GM23248 (cell line): ENCODE data around the gene MAVS. TPM values are rescaled to one million over a fixed set of nuclear protein-coding genes. Genes with fewer than 3 reads are reported as not detected.

Experiments
- DNase-seq: peaks from one replicate; pipeline ENCODE4 v3.0.0-alpha.2; 2015
- H2AFZ ChIP-seq: fragments of 200-600 bp; sonication (generic); 2 replicates; pipeline ENCODE4 v1.6.1; 2016; ENCODE audit warnings: antibody characterized with exemption
- H3F3A ChIP-seq: fragments of 200-600 bp; sonication (generic); 2 replicates; pipeline ENCODE4 v1.6.1; 2016; ENCODE audit warnings: mild to moderate bottlenecking, antibody characterized with exemption, mixed run types; ENCODE audit not compliant: insufficient read depth
- H3K27ac ChIP-seq: fragments of 200-600 bp; sonication (generic); 2 replicates; pipeline ENCODE4 v1.5.1; 2016; ENCODE audit warnings: mild to moderate bottlenecking
- H3K27me3 ChIP-seq: fragments of 200-600 bp; sonication (generic); replicated peaks from 2 replicates; pipeline ENCODE4 v1.6.1; 2016; ENCODE audit warnings: mild to moderate bottlenecking; ENCODE audit not compliant: insufficient read depth
- H3K36me3 ChIP-seq: fragments of 200-600 bp; sonication (generic); 2 replicates; pipeline ENCODE4 v1.6.1; 2016; ENCODE audit warnings: low read depth, mild to moderate bottlenecking
- H3K4me1 ChIP-seq: fragments of 200-600 bp; sonication (generic); 2 replicates; pipeline ENCODE4 v1.6.1; 2016; ENCODE audit warnings: mild to moderate bottlenecking; ENCODE audit not compliant: insufficient read depth
- H3K4me2 ChIP-seq: fragments of 200-600 bp; sonication (generic); one replicate; pipeline ENCODE4 v1.6.1; 2016; ENCODE audit warnings: mild to moderate bottlenecking; ENCODE audit not compliant: unreplicated experiment
- H3K4me3 ChIP-seq: fragments of 200-600 bp; sonication (generic); 2 replicates; pipeline ENCODE4 v1.5.1; 2016; ENCODE audit warnings: mild to moderate bottlenecking
- H3K79me2 ChIP-seq: fragments of 200-600 bp; sonication (generic); 2 replicates; pipeline ENCODE4 v1.6.1; 2016; ENCODE audit warnings: mild to moderate bottlenecking; ENCODE audit not compliant: insufficient read depth
- H3K9ac ChIP-seq: fragments of 200-600 bp; sonication (generic); 2 replicates; pipeline ENCODE4 v1.6.1; 2016; ENCODE audit warnings: mild to moderate bottlenecking
- H3K9me2 ChIP-seq: fragments of 200-600 bp; sonication (generic); 2 replicates; pipeline ENCODE4 v1.6.1; 2016; ENCODE audit warnings: mixed run types, mild to moderate bottlenecking, moderate library complexity; ENCODE audit not compliant: insufficient read depth
- H3K9me3 ChIP-seq: fragments of 200-600 bp; sonication (generic); one replicate; pipeline ENCODE4 v1.6.1; 2017; ENCODE audit warnings: low read depth
- H4K20me1 ChIP-seq: fragments of 200-600 bp; sonication (generic); 2 replicates; pipeline ENCODE4 v1.6.0; 2016; ENCODE audit not compliant: insufficient read depth
- EZH2 ChIP-seq: fragments of 200-600 bp; sonication (generic); IDR thresholded peaks from 2 replicates; pipeline ENCODE4 v1.6.1; 2018; ENCODE audit warnings: antibody characterized with exemption, mild to moderate bottlenecking; ENCODE audit not compliant: insufficient read depth, poor library complexity, severe bottlenecking
- EZH2phosphoT487 ChIP-seq: fragments of 200-600 bp; sonication (generic); IDR thresholded peaks from 2 replicates; pipeline ENCODE4 v1.6.1; 2018; ENCODE audit warnings: antibody characterized with exemption, moderate library complexity, mild to moderate bottlenecking, low read depth; ENCODE audit not compliant: insufficient read depth
- WGBS, 2 experiments: methylation state at CpG; one replicate each; pipeline ENCODE4 v1.1.6; 2015 to 2017; ENCODE audit warnings: low lambda C conversion rate in 2 of 2, low coverage in 1 of 2; ENCODE audit errors: missing lambda C conversion rate in 2 of 2; 5-methylcytosine and 5-hydroxymethylcytosine counted together
- in situ Hi-C: fragments of 300-500 bp; cut with MboI; formaldehyde crosslinking; loops from 2 replicates; pipeline ENCODE4 v1.15.0; 2020
- polyA plus RNA-seq: library from polyadenylated mRNA; unstranded; fragments of >200 nt; fragmentation: Nextera tagmentation; extraction: Ambion mirVana; gene quantifications from 2 replicates; pipeline ENCODE4 v1.2.1, GENCODE V29; 2016
- total RNA-seq: library from RNA; depleted of rRNA; stranded (reverse); fragments of >200 nt; shearing (Covaris generic); gene quantifications from 2 replicates; pipeline ENCODE4 v1.2.3, GENCODE V29; 2014

MAVS gene
- total and polyA plus RNA-seq, 2 experiments from 2014 or later = 12.0 to 22.0 TPM

DNA sequence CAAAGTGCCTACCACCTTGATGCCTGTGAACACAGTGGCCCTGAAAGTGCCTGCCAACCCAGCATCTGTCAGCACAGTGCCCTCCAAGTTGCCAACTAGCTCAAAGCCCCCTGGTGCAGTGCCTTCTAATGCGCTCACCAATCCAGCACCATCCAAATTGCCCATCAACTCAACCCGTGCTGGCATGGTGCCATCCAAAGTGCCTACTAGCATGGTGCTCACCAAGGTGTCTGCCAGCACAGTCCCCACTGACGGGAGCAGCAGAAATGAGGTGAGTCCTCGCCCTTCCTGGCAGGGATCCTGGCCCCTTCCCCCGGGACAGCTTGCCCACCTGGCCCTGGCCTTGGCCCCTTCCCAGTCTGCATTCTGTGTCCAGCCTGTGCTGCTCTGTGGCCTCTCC is 17.9 kb downstream of the MAVS start:
- Histone ChIP-seq H3K9me3 (no peaks in the 10 kb centered on the region), H3K9me2 (no peaks in the 10 kb centered on the region), H3K4me1 (no peaks in the 10 kb centered on the region), H3K27ac (no peak overlapping the region), H3K4me2 (no peak overlapping the region), H3K79me2 (no peaks in the 10 kb centered on the region), H3K27me3 (no peaks in the 10 kb centered on the region), H3F3A (no peaks in the 10 kb centered on the region), H4K20me1 (no peaks in the 10 kb centered on the region), H3K4me3 (no peak overlapping the region), H3K9ac (no peak overlapping the region), H3K36me3 (peaks cover 22% of the 10 kb centered on the region; the same call in 1 of the 2 replicates), H2AFZ (no peak overlapping the region)
- no peak for DNase-seq
- TF ChIP-seq EZH2phosphoT487 (no peak), EZH2 (no peak)
- in situ Hi-C loops = no loop called here
- WGBS, 2 experiments = 61 to 62% methylated on average over 5 of the region's 5 CpGs

GRCh38 chr20:3865152-3865886 is 18.7 kb downstream of the MAVS start:
- H3K4me2 ChIP-seq = no peak overlapping the region
- no peak overlapping the region for H3K9ac ChIP-seq
- H4K20me1 ChIP-seq = no peaks in the 10 kb centered on the region
- H3K27ac ChIP-seq = no peak overlapping the region
- WGBS, 2 experiments = 91 to 92% methylated on average over 14 of the region's 14 CpGs
- TF ChIP-seq EZH2 = no peak
- TF ChIP-seq EZH2phosphoT487 = no peak
- no peaks in the 10 kb centered on the region for H3K9me3 ChIP-seq
- no peak overlapping the region for H2AFZ ChIP-seq
- H3K4me1 ChIP-seq = no peaks in the 10 kb centered on the region
- H3K27me3 ChIP-seq = no peaks in the 10 kb centered on the region
- no peaks in the 10 kb centered on the region for H3K9me2 ChIP-seq
- DNase-seq = no peak
- in situ Hi-C loops = no loop called here
- no peaks in the 10 kb centered on the region for H3F3A ChIP-seq
- no peak overlapping the region for H3K4me3 ChIP-seq
- peaks cover 22% of the 10 kb centered on the region; the same call in 1 of the 2 replicates for H3K36me3 ChIP-seq
- H3K79me2 ChIP-seq = no peaks in the 10 kb centered on the region

DNA sequence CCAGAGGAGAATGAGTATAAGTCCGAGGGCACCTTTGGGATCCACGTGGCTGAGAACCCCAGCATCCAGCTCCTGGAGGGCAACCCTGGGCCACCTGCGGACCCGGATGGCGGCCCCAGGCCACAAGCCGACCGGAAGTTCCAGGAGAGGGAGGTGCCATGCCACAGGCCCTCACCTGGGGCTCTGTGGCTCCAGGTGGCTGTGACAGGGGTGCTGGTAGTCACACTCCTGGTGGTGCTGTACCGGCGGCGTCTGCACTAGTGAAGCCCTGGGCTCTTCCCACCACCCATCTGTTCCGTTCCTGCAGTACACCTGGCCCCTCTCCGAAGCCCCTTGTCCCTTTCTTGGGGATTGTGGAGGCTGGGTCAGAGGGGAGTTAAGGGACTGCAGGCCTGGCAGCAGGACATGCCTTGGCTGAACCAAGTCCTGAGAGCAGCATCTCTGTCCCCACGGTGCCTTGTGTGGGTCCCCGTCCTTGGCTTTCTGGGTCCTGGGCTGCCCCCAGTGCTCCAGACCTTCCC is 19.3 kb downstream of the MAVS start:
- Histone ChIP-seq H3K9me3 (no peaks in the 10 kb centered on the region), H3K36me3 (peaks cover 22% of the 10 kb centered on the region; the same call in 1 of the 2 replicates), H3F3A (no peaks in the 10 kb centered on the region), H3K4me3 (no peak overlapping the region), H3K27ac (no peak overlapping the region), H2AFZ (no peak overlapping the region), H3K4me1 (no peaks in the 10 kb centered on the region), H3K79me2 (peaks cover under 1% of the 10 kb centered on the region; the same call in 1 of the 2 replicates), H3K4me2 (no peak overlapping the region), H3K9me2 (no peaks in the 10 kb centered on the region), H4K20me1 (no peaks in the 10 kb centered on the region), H3K27me3 (no peaks in the 10 kb centered on the region), H3K9ac (no peak overlapping the region)
- no peak for TF ChIP-seq EZH2phosphoT487
- TF ChIP-seq EZH2 = no peak
- in situ Hi-C loops = no loop called here
- DNase-seq = no peak
- WGBS, 2 experiments = 85 to 90% methylated on average over 14 of the region's 14 CpGs

- no peaks in the 10 kb centered on the region for H3K27me3 ChIP-seq
- no peak overlapping the region for H3K9ac ChIP-seq
- no peaks in the 10 kb centered on the region for H3K9me2 ChIP-seq
- no peaks in the 10 kb centered on the region for H3K9me3 ChIP-seq
- H2AFZ ChIP-seq = no peak overlapping the region
- 73 to 79% methylated on average over 3 of the region's 3 CpGs for WGBS, 2 experiments
- DNase-seq = no peak
- H3K79me2 ChIP-seq = peaks cover 6% of the 10 kb centered on the region; the same call in 1 of the 2 replicates
- H3K36me3 ChIP-seq = peaks cover 22% of the 10 kb centered on the region; the same call in 1 of the 2 replicates
- no peak overlapping the region for H3K4me3 ChIP-seq
- H4K20me1 ChIP-seq = no peaks in the 10 kb centered on the region
- no peaks in the 10 kb centered on the region for H3K4me1 ChIP-seq
- no peaks in the 10 kb centered on the region for H3F3A ChIP-seq
- in situ Hi-C loops = no loop called here
- H3K27ac ChIP-seq = no peak overlapping the region
- no peak overlapping the region for H3K4me2 ChIP-seq
- TF ChIP-seq EZH2 (no peak), EZH2phosphoT487 (no peak)
Observed at GRCh38 chr20:3866464-3866863, 19.8 kb downstream of the MAVS start.
